RKO (cell line): ENCODE results near the gene PRXL2A.
A peak's percentile ranks its signal among the peaks of the same experiment; 100 is the strongest.
"Not testable (repeated sequence)": the region's sequence is repeated elsewhere in the genome, so short reads cannot be mapped to it uniquely, and the experiment has no call there.

ENCODE experiments used
- DNase-seq: peaks from one replicate; pipeline ENCODE4 v3.0.0-alpha.2; 2016; ENCODE audit warnings: low spot score

Gene PRXL2A

GRCh38 chr10:80411681-80412220, 3.4 kb downstream of the PRXL2A start:
- no peak for DNase-seq

GRCh38 chr10:80412486-80412885, 4.1 kb downstream of the PRXL2A start:
- no peak for DNase-seq

DNA sequence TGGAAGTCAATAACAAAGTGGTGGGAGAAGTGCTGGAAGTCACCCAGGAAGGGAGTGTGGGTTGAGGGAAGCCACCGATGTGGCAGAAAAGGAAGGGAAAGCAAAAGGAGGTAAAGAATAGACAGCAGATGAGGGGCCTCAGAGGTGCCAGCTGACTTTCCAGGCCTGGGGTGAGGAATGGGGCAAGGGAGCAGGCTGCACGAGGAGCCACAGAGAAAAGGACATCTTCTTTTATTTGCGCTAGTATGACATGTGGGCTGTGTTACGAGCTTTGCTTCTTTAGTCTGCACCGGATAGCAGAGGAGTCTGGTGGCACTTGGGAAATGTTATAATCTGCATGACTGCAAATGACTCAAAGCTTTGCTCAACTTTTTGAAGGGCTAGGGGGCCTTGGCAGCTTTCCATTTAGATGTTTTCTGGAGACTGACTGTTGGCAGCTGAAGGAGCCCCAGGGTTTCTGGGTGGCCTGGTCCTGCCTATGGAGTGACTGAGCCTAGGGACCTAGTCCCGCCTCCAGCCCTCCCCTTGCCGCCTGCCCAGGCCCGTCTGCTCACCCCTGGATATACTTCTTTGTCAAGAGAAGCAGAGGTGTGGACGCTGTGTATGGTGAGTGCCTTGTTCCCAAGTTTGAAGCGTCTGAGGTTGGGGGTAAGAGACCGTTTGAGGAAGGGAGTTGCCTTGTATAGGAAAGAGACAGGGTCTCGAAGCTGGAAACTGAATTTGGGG, 5.1 kb downstream of the PRXL2A start:
- DNase-seq, result no peak

DNA sequence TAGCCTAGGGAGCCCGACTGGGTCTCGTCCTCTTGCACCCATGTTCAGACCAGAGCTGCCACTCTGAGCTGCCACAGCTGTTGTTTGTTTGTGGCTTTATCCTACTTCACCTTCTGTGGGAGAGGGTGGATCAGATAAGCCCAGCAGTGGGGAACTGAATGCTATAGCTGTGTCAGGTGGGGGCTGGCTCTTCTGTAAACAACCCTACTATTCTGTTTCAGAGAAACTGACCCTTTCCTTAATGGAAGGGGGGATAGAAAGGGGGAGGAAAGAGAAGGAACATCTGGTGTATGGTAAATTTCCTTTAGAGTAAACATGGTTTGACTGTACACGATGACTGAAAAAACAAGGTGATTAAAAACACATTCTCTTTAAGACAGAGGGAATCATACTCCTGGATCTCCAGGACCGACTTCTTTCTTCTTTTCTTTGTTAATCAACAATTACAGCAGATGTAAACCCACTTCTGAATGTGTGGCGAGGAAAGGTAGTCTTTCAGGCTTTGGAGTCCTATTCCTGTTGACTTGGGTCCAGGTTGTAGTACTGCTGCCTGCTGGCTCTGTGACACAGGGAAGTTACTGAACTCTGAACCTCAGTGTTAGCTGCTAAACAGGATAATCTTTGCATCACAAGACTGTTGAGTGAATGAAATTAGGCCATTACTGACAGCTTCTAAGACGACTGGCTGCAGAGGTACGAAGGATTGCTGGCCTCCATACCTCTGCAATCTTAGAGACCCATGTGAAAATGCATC, 6.0 kb downstream of the PRXL2A start:
- DNase-seq, result no peak

GRCh38 chr10:80415734-80416478, 7.6 kb downstream of the PRXL2A start:
- no peak for DNase-seq

DNA sequence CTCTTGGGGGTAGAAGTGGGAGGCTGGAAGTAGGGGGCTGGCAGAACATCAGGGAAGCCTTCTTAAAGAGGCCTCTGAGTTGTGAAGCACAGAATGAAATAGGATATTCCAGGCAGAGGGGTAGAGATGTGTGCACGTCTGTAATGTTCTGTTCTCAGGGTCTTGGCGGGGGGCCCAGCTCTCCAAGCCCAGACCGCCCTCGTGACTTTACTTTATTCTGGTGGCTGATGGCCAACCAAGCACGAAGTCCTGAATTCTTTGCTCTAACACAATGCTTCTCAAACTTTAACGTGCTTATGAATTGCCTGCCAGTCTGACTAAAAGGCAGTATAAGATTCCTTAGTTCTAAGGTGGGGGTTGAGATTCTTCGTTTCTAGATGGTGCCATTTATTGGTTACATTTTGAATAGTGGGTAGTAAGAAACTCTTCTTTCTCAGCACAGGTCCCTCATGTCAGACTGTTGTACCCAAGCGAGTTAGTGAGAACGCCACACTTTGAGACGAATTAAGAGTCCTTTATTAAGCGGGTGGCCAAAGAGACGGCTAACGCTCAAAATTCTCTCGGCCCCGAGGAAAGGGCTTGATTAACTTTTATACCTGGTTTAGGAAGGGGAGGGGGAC, 8.2 kb downstream of the PRXL2A start:
- no peak for DNase-seq

- not testable (repeated sequence) for DNase-seq
These were observed 8.9 kb downstream of the PRXL2A start for GRCh38 chr10:80417256-80417655.

DNA sequence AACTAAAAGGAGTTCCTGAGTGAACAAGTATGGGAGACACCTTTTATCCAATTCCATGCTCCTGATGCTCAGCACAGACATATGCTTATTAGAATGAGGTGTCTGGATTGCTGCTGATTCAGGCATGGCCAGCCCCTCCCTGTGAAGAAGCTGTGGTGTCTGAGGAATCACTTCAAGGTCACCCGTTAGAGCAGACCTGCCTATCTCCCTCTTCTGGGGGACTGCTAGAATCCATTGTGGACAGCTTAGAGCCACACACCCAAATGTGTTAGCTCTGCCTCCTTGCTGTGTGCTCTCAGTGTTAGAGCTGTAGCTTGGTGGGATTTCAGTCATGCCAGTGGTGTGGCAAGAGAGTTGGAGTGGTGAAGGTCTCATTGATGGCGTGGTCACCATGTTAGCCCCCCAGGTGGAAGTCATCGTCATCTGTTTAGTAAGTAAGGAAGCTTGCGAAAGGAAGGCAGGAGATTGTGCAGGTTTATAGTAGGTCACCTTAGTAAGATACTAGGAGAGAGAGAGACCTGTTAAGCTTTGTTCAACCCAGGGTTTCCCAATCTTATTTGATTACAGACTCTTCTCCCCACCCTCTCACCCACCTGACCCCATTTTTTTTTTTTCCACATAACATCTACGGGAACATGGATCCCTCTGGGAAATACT, 12.8 kb downstream of the PRXL2A start:
- DNase-seq, result no peak

DNA sequence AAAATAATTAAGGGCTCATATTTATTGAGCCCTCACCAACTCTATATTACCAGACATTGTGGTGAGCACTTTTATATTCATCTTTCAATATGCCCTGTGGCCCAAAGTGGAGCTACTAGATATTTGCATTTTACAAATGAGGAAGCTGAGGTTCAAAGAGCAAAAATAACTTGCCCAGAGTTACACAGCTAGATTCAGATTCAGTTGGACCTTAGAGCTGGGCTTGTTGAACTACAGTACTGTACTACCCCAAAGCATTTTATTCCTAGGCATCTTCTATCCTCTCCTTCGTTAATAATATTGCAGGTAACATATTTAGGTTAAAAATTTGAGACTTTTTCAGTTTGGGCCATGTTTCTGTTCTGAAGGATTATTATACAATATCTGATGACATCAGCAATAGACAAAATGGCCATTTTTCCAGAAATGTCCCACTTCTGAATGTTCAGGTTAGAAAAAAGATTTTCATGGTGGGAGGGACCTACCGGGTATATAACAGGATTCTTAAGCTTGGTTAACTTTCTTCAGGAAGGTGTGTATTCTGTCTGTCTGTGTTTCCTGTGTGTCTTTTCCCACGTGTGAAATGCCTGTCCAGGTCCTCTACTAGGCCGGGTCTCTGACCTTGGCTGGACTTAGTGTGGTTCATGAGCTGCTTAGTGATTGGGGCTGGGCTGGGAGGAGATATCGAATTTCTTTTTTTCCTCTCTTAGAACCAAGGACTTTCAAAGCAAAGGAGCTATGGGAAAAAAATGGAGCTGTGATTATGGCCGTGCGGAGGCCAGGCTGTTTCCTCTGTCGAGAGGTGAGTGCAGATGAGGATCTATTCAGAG, 13.6 kb downstream of the PRXL2A start:
- DNase-seq, result no peak

- no peak for DNase-seq
These were observed 17.6 kb downstream of the PRXL2A start for GRCh38 chr10:80425901-80426300.

DNA sequence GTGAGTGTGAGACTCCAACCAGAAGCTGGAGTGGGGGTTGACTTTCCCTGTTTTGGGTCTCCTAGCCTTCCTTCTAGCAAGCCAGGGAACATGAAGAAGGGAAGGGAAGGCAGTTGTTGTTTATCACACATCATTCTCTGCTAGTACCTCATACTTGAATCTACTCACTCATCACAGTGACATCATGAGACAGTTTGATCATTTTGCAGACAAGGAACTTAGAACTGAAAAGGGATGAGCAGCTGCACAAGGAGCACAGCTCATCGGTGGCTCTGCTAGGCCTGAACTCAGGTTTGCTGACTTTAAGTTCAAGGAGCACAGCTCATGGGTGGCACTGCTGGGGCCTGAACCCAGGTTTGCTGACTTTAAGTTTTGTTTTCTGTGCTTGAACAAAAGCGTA, 19.2 kb downstream of the PRXL2A start:
- DNase-seq, result no peak

- peak; percentile 66 for DNase-seq
These were observed 21.2 kb downstream of the PRXL2A start for GRCh38 chr10:80429521-80429973.

- no peak for DNase-seq
These were observed 24.8 kb downstream of the PRXL2A start for GRCh38 chr10:80433134-80433533.

- DNase-seq, result no peak
These were observed 28.2 kb downstream of the PRXL2A start for GRCh38 chr10:80436446-80437098.

DNA sequence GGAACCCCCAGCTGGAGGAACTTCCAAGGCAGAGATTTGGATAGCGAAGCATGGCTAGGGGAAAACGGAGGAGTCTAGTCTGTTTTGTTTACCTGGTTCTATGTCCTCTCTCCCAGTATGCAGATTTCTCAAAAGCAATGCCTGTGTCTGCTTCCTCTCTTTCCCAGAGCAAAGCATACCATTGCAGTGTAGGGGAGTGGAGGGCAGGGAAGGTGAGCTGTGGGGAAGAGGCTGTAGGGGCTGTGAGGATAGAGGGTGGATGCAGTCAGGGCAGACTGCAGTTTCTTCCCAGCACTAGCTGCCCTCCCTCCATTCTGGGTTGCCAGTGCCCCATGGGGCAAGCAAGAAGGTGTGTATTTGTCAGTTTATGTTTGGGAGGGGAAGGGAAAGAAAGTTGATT, 28.9 kb downstream of the PRXL2A start:
- no peak for DNase-seq

DNA sequence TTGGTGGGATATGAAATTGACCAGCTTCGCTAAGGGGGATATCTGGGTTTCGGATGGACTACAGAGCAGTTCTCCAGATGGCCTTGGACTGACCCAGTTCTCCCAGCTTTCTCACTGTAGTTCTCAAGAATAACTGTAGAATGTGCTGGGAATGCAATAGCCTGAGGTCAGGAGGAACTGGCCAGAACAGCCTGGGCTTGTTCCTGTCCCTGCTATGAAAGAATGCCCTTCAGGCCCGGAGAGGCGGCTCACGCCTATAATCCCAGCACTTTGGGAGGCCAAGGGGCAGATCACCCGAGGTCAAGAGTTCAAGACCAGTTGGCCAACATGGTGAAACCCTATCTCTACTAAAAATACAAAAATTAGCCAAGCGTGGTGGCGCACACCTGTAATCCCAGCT, 33.5 kb downstream of the PRXL2A start:
- DNase-seq, result no peak

DNA sequence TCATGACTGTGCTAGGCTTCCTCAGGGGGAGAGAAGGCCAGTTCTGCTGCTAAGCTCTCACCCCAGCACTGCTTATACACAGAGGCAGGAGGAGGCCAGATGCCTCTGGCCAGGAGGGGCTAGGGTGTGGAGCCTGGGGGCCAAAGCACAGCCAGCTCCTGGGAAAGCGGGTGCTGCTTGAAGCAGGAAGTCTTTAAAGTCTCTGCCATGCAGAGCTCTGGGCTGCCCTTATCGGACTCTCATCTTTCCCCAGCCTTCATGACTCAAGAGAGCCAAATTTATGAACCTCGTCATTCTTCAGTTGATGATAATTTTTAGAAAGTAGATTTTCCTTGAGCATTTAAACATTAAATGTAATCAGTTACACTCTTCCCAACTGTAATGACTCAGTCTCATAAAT, 34.5 kb downstream of the PRXL2A start:
- DNase-seq, result no peak

DNA sequence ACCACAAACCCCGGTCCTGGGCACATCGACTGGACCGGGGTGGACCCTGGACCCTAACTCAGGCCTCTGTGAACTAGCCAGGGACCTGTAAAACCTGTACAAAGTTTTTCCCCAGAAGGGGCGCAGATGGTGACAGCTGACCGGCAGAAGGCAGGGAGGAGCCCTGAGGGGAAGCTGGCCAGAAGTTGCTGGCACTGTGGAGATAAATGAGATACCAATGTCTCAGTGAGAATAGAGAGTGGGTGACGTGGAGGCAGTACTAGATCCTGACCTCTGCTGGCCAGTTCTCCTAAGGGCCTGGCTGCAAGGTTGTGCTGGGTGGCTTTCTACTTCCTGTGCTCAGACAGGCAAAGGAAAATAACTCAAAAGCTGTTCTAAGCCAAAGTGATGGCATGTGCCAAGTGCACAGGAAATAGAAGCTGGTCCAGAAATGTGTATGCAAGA, 35.2 kb downstream of the PRXL2A start:
- DNase-seq, result peak; percentile 48

DNA sequence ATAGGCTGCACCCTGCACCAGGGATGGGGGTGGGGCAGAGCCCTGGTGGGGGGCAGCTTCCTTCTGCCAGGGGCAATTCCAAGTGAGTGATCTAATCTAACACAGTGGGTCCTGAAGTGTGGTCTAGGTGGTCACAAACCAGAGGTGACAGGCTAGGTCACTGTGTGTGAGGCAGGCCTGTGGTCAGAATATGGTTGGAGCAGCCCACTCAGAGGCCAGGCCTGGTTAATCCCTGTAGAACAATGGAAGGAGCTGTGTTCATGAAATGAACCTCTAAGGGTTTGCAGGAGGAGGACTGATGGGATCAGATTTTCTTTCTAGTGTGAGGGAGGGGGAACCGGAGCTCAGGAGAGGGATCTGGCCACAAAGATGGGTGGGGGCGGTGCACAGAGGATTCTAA, 35.8 kb downstream of the PRXL2A start:
- no peak for DNase-seq
